Left cardiac atrium (tissue), 4 donors: ENCODE results near the gene KYNU. TPM values are rescaled to one million over a fixed set of nuclear protein-coding genes. Genes with fewer than 3 reads are reported as not detected.
A peak's percentile ranks its signal among the peaks of the same experiment; 100 is the strongest.
"Not testable (repeated sequence)": the region's sequence is repeated elsewhere in the genome, so short reads cannot be mapped to it uniquely, and the experiment has no call there.

Experiments used
- ATAC-seq, 2 donors: fragments of 200-7000 bp; cut with Tn5 transposase; one replicate each; pipeline ENCODE4 v1.9.1; 2020; ENCODE audit warnings: mild to moderate bottlenecking in 2 of 2, moderate library complexity in 2 of 2
- DNase-seq: peaks from one replicate; pipeline ENCODE4 v3.0.0-alpha.2; 2020
- intact Hi-C, 2 donors: fragments of 100-400 bp; cut with DNase I; formaldehyde crosslinking; loops; one replicate each; pipeline versions ENCODE4 v1.14.1 to v1.15.1; 2022 to 2023
- long read RNA-seq: library from polyadenylated mRNA; unstranded; transcript quantifications from one replicate; pipeline ENCODE4 v2.0.0, GENCODE V29; 2021
- total RNA-seq, 2 donors: library from RNA; stranded (reverse); fragmentation: NEBNext Ultra II Directional; extraction: Animal tissue kit (Norgen Biotek cat#: 25700); gene quantifications; one replicate each; pipeline ENCODE4 v1.2.1, GENCODE V29; 2021
- donor health status: DM: no; HTN: yes; CAD: no.
- donor health status: DM: no; HTN: yes; CAD: no; lungs with severe emphysema.
- donor health status: DM: yes; HTN: yes; CAD: no.
- donor health status: Dilated cardiomyopathy.

Gene KYNU
- total RNA-seq = 1 to 10 TPM; 2.1 to 3.8 TPM
- long read RNA-seq, full-length matches to known transcripts = 2 of 2 reads
- long read RNA-seq, partial matches to known transcripts = 0 of 2 reads
- long read RNA-seq, other reads (novel, unspliced or antisense) = 0 of 2 reads

- no peak for DNase-seq
- ATAC-seq = no peak
- intact Hi-C loops = no loop called here
Observed at GRCh38 chr2:142877216-142877838, at the start of gene KYNU. Gene KYNU (plus strand): TSS chr2:142877664. CDS start chr2:142885368, 7,704 bp downstream.

- ATAC-seq = no peak
- intact Hi-C loops = no loop called here
- DNase-seq = no peak
Observed at GRCh38 chr2:142834021-142834420, 43.4 kb upstream of the KYNU start.

- intact Hi-C loops = no loop called here
- no peak for DNase-seq
- no peak for ATAC-seq
Observed at GRCh38 chr2:142840436-142840835, 37.0 kb upstream of the KYNU start.

GRCh38 chr2:142841788-142842187 is 35.7 kb upstream of the KYNU start:
- no peak for DNase-seq
- intact Hi-C loops = no loop called here
- no peak for ATAC-seq

GRCh38 chr2:142842369-142842768 is 35.1 kb upstream of the KYNU start:
- intact Hi-C loops = no loop called here
- DNase-seq (no peak), ATAC-seq (no peak)

- DNase-seq = no peak
- no peak for ATAC-seq
- intact Hi-C loops = no loop called here
Observed at GRCh38 chr2:142843731-142844130, 33.7 kb upstream of the KYNU start.

DNA sequence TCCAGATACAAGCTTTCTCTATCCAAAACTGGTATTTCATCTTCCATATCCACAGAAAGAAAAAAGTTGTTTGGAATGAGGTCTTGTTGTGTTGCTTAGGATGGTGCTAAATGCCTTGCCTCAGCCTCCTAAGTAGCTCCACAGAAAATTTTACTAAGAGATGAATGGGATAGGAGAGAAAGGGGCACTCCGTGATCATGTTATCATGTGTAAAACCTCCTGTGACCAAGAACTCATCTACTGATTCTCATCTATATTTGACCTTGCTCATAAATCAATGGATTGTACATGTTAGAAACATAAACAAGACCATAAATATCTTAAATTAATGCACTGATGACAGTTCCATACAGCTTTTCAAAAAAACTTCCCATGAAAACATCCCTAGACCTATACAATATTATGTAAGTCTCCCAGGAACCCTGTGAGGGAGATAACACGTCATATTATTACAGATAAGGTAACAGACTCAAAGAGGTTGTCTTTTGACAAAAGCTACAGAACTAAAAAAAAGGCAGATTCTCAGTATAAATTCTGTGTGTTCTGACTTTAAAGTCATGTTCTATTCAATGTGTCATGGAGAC is 29.3 kb upstream of the KYNU start:
- ATAC-seq (no peak), DNase-seq (no peak)
- intact Hi-C loops = no loop called here

- no peak for DNase-seq
- ATAC-seq = no peak
- intact Hi-C loops = no loop called here
Observed at GRCh38 chr2:142849820-142850219, 27.6 kb upstream of the KYNU start.

- DNase-seq = no peak
- no peak for ATAC-seq
- intact Hi-C loops = no loop called here
Observed at GRCh38 chr2:142853912-142854311, 23.6 kb upstream of the KYNU start.

- intact Hi-C loops = no loop called here
- ATAC-seq = no peak
Observed at GRCh38 chr2:142857256-142858164, 20.0 kb upstream of the KYNU start.

GRCh38 chr2:142858961-142859360 is 18.5 kb upstream of the KYNU start:
- intact Hi-C loops = no loop called here
- ATAC-seq (no peak), DNase-seq (no peak)

More at GRCh38 chr2:142857256-142858164, 20.0 kb upstream of the KYNU start:
- DNase-seq = no peak

GRCh38 chr2:142862299-142862698 is 15.2 kb upstream of the KYNU start:
- intact Hi-C loops = no loop called here
- no peak for ATAC-seq
- no peak for DNase-seq

- DNase-seq (no peak), ATAC-seq (no peak)
- intact Hi-C loops = no loop called here
Observed at GRCh38 chr2:142862847-142863246, 14.6 kb upstream of the KYNU start.

- DNase-seq (no peak), ATAC-seq (no peak)
- intact Hi-C loops = no loop called here
Observed at GRCh38 chr2:142863485-142863961, 13.9 kb upstream of the KYNU start.

DNA sequence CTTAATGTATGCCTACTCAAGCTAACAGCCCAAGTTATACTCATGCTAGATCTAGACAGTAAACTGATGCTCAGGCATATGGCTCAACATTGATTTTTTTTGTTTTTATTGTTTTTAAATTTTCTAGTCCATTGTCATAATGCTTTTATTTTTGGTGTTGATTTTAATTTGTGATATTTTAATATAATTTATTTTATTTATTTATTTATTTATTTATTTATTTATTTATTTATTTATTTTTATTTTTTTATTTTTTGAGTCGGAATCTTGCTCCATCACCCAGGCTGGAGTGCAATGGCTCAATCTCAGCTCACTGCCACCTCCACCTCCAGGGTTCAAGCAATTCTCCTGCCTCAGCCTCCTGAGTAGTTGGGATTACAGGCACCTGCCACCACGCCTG is 12.9 kb upstream of the KYNU start:
- intact Hi-C loops, ATAC-seq, DNase-seq: not testable (repeated sequence)

DNA sequence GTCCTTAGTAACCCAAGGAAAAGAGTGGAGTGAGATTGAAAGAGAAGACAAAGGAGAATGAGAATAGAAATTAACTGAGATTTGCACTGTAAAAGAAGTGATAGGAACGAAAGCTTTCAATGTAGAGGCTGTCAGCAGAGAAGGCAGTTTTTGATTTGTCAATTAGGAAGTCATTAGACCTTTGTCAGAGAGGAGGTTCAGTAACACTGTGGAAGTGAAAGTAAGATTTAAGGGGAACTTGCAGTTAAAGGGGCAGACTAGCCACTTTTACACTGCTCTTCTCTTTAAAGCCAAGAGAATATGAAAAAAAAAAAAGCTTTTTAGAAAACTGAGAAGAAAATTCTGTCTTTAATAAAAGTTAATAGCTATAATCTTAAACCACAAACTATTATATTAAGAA is 11.5 kb upstream of the KYNU start:
- ATAC-seq (peak in 1 of 2 donors; percentile 62), DNase-seq (no peak)
- intact Hi-C loops = no loop called here

- intact Hi-C loops = no loop called here
- no peak for ATAC-seq
Observed at GRCh38 chr2:142866426-142866825, 11.0 kb upstream of the KYNU start.

GRCh38 chr2:142867136-142867535 is 10.3 kb upstream of the KYNU start:
- intact Hi-C loops = no loop called here
- ATAC-seq = no peak
- no peak for DNase-seq

More at GRCh38 chr2:142866426-142866825, 11.0 kb upstream of the KYNU start:
- no peak for DNase-seq

DNA sequence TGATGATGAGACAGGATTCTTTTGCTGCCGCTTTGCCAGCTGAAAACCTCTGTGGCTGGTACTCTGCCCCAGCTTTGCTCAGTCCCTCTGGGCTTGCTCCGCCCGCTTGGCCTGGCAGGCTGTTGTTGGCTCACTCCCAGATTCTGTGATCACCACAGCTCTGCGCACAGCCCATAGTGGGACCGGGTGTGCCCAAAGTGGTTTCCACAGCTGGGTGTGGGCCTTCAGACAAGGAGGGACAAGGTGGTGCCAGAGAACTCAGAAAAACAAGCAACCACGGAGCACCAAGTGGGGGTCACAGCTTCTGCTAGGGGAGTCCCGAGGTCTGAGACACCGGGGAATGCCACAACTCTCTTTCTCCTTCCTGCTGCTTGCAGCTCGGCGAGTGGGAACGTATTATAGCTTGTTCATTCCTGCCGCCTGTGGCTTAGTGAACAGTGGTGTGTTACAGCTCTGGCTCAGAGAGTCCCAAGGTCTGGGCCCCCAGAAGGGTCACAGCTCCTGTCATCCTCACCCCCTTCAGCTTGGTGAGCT is 9.2 kb upstream of the KYNU start:
- peak; percentile 63 for DNase-seq
- intact Hi-C loops = no loop called here
- peak; percentile 65 to 93 for ATAC-seq

DNA sequence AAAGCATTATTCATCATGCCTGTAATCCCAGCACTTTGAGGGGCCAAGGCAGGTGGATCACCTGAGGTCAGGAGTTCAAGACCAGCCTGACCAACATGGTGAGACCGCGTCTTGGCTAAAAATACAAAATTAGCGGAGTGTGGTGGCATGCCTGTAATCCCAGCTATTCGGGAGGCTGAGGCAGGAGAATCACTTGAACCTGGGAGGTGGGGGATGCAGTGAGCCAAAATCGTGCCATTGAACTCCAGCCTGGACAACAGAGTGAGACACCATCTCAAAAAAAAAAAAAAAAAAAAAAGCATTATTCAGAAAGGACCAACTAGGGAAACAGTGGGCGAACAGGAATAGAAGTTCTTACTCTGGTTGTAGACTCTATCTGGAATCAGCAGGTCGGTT is 8.4 kb upstream of the KYNU start:
- intact Hi-C loops, ATAC-seq, DNase-seq: not testable (repeated sequence)
